Measurements from ENCODE around the gene SDCBP2. TPM values are rescaled to one million over a fixed set of nuclear protein-coding genes. Genes with fewer than 3 reads are reported as not detected.

Gene SDCBP2
- total RNA-seq, 2 donors from 2014 or later, result 4.0 to 7.3 TPM

DNA sequence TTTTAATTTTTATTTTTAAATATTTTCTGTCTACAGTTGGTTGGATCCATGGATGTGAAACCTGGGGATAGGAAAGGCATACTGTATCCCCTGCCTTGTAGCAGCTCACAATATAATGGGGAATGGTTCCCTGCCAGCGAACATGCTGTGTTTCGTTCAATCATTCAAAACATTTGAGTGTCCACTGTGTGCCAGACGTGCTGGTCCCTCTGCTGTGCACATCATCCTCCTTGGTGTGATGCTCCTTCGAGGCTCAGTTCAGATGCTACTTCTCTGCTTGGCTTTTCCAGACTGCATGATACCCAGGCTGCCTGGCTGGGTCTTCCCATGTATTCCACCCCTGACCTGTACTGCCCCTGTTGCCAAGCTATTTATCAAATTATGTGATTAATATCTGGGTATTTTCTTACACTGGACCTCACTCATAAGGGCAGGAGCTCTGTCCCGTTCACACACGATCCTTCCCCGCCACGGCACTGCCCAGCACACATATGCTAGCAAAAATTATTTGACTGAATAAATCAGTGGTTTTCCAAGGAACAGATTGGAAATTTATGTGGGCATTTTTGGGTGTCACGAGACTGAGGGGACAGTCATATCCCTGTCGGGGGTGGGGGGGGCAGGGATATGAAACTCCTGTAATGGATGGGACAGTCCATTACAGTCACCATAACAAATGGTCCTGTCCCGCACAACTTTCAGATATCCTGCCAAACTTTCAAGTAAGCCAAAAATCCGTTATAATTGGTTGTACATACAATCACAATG lies 4.9 kb downstream of the SDCBP2 start:
- Histone ChIP-seq H3K4me3 (no peak overlapping the region), H3K36me3 (no peaks in the 10 kb centered on the region), H3K4me1 (replicated peaks) (no peaks in the 10 kb centered on the region), H3K9me3 (no peaks in the 10 kb centered on the region), H3K27ac (no peak overlapping the region), H3K27me3 (replicated peaks; ENCODE audit: insufficient read depth) (no peaks in the 10 kb centered on the region)
- WGBS, result 72% methylated on average over 12 of the region's 12 CpGs
- intact Hi-C loops (cut with DNase I), result no loop called here
- no peak for DNase-seq (ENCODE audit: low spot score)
- TF ChIP-seq, protein P1, sequence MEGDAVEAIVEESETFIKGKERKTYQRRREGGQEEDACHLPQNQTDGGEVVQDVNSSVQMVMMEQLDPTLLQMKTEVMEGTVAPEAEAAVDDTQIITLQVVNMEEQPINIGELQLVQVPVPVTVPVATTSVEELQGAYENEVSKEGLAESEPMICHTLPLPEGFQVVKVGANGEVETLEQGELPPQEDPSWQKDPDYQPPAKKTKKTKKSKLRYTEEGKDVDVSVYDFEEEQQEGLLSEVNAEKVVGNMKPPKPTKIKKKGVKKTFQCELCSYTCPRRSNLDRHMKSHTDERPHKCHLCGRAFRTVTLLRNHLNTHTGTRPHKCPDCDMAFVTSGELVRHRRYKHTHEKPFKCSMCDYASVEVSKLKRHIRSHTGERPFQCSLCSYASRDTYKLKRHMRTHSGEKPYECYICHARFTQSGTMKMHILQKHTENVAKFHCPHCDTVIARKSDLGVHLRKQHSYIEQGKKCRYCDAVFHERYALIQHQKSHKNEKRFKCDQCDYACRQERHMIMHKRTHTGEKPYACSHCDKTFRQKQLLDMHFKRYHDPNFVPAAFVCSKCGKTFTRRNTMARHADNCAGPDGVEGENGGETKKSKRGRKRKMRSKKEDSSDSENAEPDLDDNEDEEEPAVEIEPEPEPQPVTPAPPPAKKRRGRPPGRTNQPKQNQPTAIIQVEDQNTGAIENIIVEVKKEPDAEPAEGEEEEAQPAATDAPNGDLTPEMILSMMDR (IDR thresholded peaks at IDR 0.05), result no peak
- TF ChIP-seq POLR2A (IDR thresholded peaks at IDR 0.05) (no peak), POLR2AphosphoS5 (IDR thresholded peaks at IDR 0.05) (no peak)

DNA sequence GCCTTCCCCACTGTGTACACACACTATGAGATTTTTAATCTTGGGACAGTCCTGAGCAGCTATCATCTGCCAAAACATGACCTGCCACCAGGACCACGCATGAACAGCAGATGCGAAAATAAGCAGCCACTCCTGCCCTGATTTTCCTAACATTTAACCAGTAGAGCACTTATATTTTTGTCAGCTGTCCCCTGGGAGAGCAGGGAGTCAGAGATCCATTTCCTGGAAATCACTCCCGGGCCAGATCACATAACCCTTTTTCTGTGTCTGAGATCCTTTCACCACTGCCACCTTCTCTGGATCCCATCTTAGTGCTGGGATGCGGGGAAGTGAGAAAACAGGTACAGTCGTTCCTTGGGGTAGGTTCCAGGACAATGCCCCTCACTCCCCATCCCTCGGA lies 5.7 kb downstream of the SDCBP2 start:
- H3K9me3 ChIP-seq, result no peaks in the 10 kb centered on the region
- WGBS, result 72% methylated on average over 6 of the region's 6 CpGs
- TF ChIP-seq POLR2A (IDR thresholded peaks at IDR 0.05), result no peak
- intact Hi-C loops (cut with DNase I), result no loop called here
- H3K27me3 ChIP-seq (replicated peaks; ENCODE audit: insufficient read depth), result no peaks in the 10 kb centered on the region
- no peaks in the 10 kb centered on the region for H3K36me3 ChIP-seq
- H3K4me1 ChIP-seq (replicated peaks), result no peaks in the 10 kb centered on the region
- no peak overlapping the region for H3K27ac ChIP-seq
- no peak for DNase-seq (ENCODE audit: low spot score)
- H3K4me3 ChIP-seq, result no peak overlapping the region

DNA sequence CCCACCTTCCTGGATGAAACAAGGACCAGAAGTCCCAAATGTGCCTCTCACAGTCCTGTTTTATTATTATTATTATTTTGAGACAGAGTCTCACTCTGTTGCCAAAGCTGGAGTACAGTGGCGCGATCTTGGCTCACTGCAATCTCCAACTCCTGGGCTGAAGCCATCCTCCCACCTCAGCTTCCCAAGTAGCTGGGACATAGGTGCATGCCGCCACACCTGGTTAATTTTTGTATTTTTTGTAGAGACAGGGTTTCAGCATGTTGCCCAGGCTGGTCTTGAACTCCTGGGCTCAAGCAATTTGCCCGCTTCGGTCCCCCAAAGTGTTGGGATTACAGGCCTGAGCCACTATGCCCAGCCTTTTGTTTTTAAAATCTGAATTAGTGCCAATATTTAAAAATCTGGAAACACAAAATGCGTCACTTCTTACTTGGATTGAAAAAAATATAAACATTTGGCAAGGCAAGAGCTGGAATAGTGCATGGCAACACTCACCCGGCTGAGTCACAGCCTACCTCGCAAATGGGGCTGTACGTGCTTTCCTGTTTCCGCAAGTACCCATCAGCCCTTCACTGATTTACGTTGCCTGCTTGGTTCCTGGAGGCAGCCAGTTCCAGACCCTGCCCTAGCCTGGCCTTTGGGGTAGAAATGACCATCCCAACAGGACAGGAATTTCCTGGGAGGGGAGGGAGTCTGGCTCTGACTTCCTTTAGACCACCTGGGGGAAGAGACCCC lies 6.3 kb downstream of the SDCBP2 start:
- TF ChIP-seq POLR2A (IDR thresholded peaks at IDR 0.05), result no peak
- H3K36me3 ChIP-seq, result no peaks in the 10 kb centered on the region
- H3K9me3 ChIP-seq, result no peaks in the 10 kb centered on the region
- DNase-seq (ENCODE audit: low spot score), result no peak
- H3K4me1 ChIP-seq (replicated peaks), result no peaks in the 10 kb centered on the region
- no peak overlapping the region for H3K4me3 ChIP-seq
- H3K27me3 ChIP-seq (replicated peaks; ENCODE audit: insufficient read depth), result no peaks in the 10 kb centered on the region
- peak overlapping the region in 1 of 2 donors; percentile 22 for H3K27ac ChIP-seq
- 66% methylated on average over 11 of the region's 11 CpGs for WGBS
- intact Hi-C loops (cut with DNase I), result no loop called here

DNA sequence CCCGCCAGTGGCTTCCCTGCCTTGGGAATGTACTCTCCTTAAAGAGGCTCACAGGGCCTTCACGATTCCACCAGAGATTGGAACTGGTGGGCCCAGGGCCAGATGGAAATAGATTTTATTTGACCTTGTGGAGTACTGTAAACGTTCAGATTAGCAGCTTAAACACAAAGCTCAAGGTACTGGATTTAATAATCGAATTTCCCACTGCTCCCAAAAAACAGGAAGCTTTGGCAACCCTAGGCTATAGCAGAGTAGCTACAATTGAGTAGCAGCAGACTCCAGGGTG lies 7.3 kb downstream of the SDCBP2 start:
- no peak overlapping the region for H3K4me3 ChIP-seq
- H3K4me1 ChIP-seq (replicated peaks), result no peaks in the 10 kb centered on the region
- intact Hi-C loops (cut with DNase I), result no loop called here
- no peaks in the 10 kb centered on the region for H3K9me3 ChIP-seq
- TF ChIP-seq POLR2AphosphoS5 (IDR thresholded peaks at IDR 0.05), result no peak
- TF ChIP-seq, protein P1 (IDR thresholded peaks at IDR 0.05), result no peak
- TF ChIP-seq POLR2A (IDR thresholded peaks at IDR 0.05), result no peak
- 55% methylated on average over 4 of the region's 4 CpGs for WGBS
- H3K27ac ChIP-seq, result peak overlapping the region in 1 of 2 donors; percentile 22
- no peaks in the 10 kb centered on the region for H3K36me3 ChIP-seq
- no peaks in the 10 kb centered on the region for H3K27me3 ChIP-seq (replicated peaks; ENCODE audit: insufficient read depth)
- no peak for DNase-seq (ENCODE audit: low spot score)

DNA sequence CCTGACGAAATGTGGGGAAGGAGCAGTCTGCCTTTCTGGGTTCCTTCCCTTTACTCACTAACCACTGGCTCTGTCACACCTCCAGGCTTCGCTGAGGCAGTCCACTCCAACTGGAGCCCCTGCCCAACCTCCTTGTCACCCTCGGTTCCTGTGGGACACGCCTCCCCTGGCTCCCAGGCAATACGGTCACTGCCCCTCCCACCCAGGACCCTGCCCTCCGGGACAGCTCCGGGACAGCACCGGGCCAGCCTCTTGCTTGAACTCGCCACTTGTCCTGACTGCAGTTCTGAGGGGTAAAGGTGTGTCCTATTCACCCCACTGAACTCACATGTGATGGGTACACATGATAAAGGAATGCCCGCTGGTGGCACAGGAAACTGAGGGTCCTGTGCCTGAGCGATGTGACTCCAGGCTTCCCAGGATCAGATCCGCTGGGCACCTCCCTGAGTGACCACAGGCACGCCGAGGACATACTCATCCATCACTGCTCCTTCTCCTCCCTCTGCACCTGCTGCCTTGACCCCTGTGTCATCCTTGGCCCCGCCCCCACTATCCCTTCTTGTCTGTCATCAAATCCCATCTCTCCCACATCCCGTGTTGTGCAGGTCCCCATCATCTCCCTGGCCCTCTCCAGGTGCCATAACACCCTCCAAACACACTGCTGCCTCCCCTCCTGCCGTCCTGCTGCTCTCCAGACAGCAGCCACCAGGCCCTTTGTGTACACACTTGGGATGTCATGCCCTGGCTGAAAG lies 7.9 kb downstream of the SDCBP2 start:
- intact Hi-C loops (cut with DNase I), result no loop called here
- no peaks in the 10 kb centered on the region for H3K27me3 ChIP-seq (replicated peaks; ENCODE audit: insufficient read depth)
- no peaks in the 10 kb centered on the region for H3K36me3 ChIP-seq
- H3K4me1 ChIP-seq (replicated peaks), result no peaks in the 10 kb centered on the region
- H3K27ac ChIP-seq, result no peak overlapping the region
- WGBS, result 58% methylated on average over 17 of the region's 17 CpGs
- DNase-seq (ENCODE audit: low spot score), result no peak
- H3K9me3 ChIP-seq, result no peaks in the 10 kb centered on the region
- no peak overlapping the region for H3K4me3 ChIP-seq
- TF ChIP-seq POLR2AphosphoS5 (IDR thresholded peaks at IDR 0.05) (no peak), POLR2A (IDR thresholded peaks at IDR 0.05) (no peak)
- TF ChIP-seq, protein P1 (IDR thresholded peaks at IDR 0.05), result no peak

Measured in prostate gland (tissue), 2 donors.